Mesenteric fat pad (tissue), 1 donor: ENCODE data around the gene SPATA20. TPM values are rescaled to one million over a fixed set of nuclear protein-coding genes. Genes with fewer than 3 reads are reported as not detected.

Source experiments
- DNase-seq: peaks from one replicate; pipeline ENCODE4 v3.0.0-alpha.2; 2020; ENCODE audit warnings: low spot score
- total RNA-seq: library from RNA; stranded (reverse); fragmentation: NEBNext Ultra II Directional; extraction: Animal tissue kit (Norgen Biotek cat#: 25700); gene quantifications from one replicate; pipeline ENCODE4 v1.2.1, GENCODE V29; 2021
- donor health status: DM: yes; HTN: yes; CAD: no.

The SPATA20 gene
- total RNA-seq, 1 donor from 2014 or later: 22.3 TPM

- DNase-seq: no peak
These were observed 47.3 kb downstream of the SPATA20 start for GRCh38 chr17:50594128-50594823.

GRCh38 chr17:50594892-50595291 is 47.9 kb downstream of the SPATA20 start:
- no peak for DNase-seq

- no peak for DNase-seq
These were observed 49.4 kb downstream of the SPATA20 start for GRCh38 chr17:50596191-50597037.

GRCh38 chr17:50598487-50598886 is 51.5 kb downstream of the SPATA20 start:
- DNase-seq: no peak

- DNase-seq: no peak
These were observed 52.6 kb downstream of the SPATA20 start for GRCh38 chr17:50599606-50600005.

GRCh38 chr17:50601823-50602375 is 54.9 kb downstream of the SPATA20 start:
- DNase-seq: no peak

GRCh38 chr17:50602836-50603235 is 55.9 kb downstream of the SPATA20 start:
- DNase-seq: no peak

GRCh38 chr17:50603340-50603739 is 56.4 kb downstream of the SPATA20 start:
- DNase-seq: no peak

GRCh38 chr17:50604513-50604912 is 57.5 kb downstream of the SPATA20 start:
- DNase-seq: no peak

- DNase-seq: no peak
These were observed 58.5 kb downstream of the SPATA20 start for GRCh38 chr17:50605429-50605828.

Other genes starting within 250 kb of the SPATA20 start
- gene XYLT2, start 201.0 kb upstream of the SPATA20 start, total RNA-seq: 14.4 TPM
- gene MRPL27, start 174.0 kb upstream of the SPATA20 start, total RNA-seq: 51.5 TPM
- not detected for gene EME1, start 173.9 kb upstream of the SPATA20 start, total RNA-seq
- 126 TPM for gene LRRC59, start 149.7 kb upstream of the SPATA20 start, total RNA-seq
- gene ACSF2, start 121.0 kb upstream of the SPATA20 start, total RNA-seq: 148 TPM
- 0.39 TPM for gene CHAD, start 78.3 kb upstream of the SPATA20 start, total RNA-seq
- 35.1 TPM for gene RSAD1, start 68.3 kb upstream of the SPATA20 start, total RNA-seq
- gene MYCBPAP, start 38.7 kb upstream of the SPATA20 start, total RNA-seq: 0.61 TPM
- not detected for gene EPN3, start 14.4 kb upstream of the SPATA20 start, total RNA-seq
- 0.58 TPM for gene CACNA1G, start 13.5 kb downstream of the SPATA20 start, total RNA-seq
- gene ABCC3, start 87.7 kb downstream of the SPATA20 start, total RNA-seq: 52.8 TPM
- gene ANKRD40, start 160.7 kb downstream of the SPATA20 start, total RNA-seq: 92.0 TPM
- gene LUC7L3, start 172.4 kb downstream of the SPATA20 start, total RNA-seq: 78.6 TPM
- not detected for gene ANKRD40CL, start 220.3 kb downstream of the SPATA20 start, total RNA-seq